Lower leg skin (tissue), 4 donors: ENCODE data around the gene GRAP2. TPM values are rescaled to one million over a fixed set of nuclear protein-coding genes. Genes with fewer than 3 reads are reported as not detected.

Experiments
- DNase-seq, 2 donors: peaks; one replicate each; pipeline ENCODE4 v3.0.0-alpha.2; 2019; ENCODE audit warnings: low spot score in 2 of 2
- H3K4me3 ChIP-seq: fragments of 200-600 bp; sonication (generic); 2 replicates; pipeline ENCODE4 v1.5.1; 2017; ENCODE audit warnings: mild to moderate bottlenecking, low read depth; ENCODE audit not compliant: poor library complexity, severe bottlenecking
- POLR2A ChIP-seq, 2 donors: fragments of 450-650 bp; IDR thresholded peaks; one replicate each; pipeline ENCODE4 v1.6.1; 2016 to 2017; ENCODE audit warnings: antibody characterized with exemption in 2 of 2, mild to moderate bottlenecking in 1 of 2, moderate library complexity in 1 of 2
- WGBS, 2 donors: methylation state at CpG; one replicate each; pipeline ENCODE4 v1.1.5; 2018; 5-methylcytosine and 5-hydroxymethylcytosine counted together
- intact Hi-C: fragments of 100-400 bp; cut with DNase I; formaldehyde crosslinking; loops from one replicate; pipeline ENCODE4 v1.15.0; 2023; ENCODE audit warnings: low total_unique reads
- total RNA-seq, 4 donors: library from RNA; depleted of rRNA; stranded (reverse); fragments of >200 nt; gene quantifications; one replicate each; pipeline ENCODE4 v1.1.0, GENCODE V29; 2016
- TF ChIP-seq, protein P1 (sequence below), 3 donors: fragments of 450-650 bp; IDR thresholded peaks; one replicate each; pipeline ENCODE4 v1.5.1; 2016; ENCODE audit warnings: antibody characterized with exemption in 3 of 3, mild to moderate bottlenecking in 3 of 3, moderate library complexity in 2 of 3

GRAP2 gene
- 1 to 10 TPM in 2 of 4 donors, under 1 TPM in 2; 0.72 to 1.3 (median 0.96) TPM for total RNA-seq

DNA sequence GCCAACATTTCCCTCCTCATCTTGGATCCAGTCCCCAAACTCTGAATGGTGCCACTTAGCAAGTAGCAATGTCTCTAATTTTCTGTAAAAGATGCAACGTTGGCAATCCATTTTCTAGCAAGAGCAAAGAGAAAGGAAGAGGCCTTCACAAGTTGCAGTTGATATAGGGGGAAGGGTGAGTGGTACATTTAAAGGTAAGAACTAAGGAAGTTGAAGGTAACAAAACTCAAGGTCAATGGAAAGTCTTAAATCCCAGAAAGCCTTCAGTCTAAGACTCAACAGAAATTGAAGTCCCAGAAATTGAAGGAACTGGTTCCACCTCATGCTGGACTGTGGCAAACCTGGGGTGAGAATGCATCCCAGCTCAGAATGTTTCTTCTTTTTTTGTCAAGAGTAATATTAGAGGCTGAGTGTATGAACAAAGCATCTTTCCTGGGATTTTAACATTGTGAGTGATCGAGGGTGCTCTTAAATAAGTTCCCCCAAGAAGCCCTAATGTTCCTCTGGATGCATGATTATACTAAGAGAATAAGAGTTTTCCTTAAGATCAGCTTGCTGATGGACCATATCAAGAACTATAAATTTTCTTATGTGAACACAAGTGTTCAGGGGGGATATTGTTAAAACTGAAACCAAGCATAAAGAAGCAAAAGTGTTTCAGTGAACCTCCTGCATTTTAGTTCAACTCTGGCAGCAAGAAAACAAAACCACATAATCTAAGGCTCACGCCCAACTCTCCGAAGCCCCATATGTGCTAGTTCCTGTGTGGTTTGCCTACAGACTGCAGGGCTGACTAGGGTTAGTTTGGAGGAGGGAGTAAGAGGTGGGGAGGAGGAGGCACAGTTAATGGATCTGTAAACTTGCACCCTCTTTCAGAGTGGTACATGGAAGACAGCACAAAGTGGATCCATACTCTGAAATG, at the start of gene GRAP2:
Gene GRAP2, plus strand, starts transcription at position 779 of the 922 bp plus-strand sequence. CDS start 46,023 bp downstream, outside the sequence.
- TF ChIP-seq, protein P1, sequence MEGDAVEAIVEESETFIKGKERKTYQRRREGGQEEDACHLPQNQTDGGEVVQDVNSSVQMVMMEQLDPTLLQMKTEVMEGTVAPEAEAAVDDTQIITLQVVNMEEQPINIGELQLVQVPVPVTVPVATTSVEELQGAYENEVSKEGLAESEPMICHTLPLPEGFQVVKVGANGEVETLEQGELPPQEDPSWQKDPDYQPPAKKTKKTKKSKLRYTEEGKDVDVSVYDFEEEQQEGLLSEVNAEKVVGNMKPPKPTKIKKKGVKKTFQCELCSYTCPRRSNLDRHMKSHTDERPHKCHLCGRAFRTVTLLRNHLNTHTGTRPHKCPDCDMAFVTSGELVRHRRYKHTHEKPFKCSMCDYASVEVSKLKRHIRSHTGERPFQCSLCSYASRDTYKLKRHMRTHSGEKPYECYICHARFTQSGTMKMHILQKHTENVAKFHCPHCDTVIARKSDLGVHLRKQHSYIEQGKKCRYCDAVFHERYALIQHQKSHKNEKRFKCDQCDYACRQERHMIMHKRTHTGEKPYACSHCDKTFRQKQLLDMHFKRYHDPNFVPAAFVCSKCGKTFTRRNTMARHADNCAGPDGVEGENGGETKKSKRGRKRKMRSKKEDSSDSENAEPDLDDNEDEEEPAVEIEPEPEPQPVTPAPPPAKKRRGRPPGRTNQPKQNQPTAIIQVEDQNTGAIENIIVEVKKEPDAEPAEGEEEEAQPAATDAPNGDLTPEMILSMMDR (IDR thresholded peaks at IDR 0.05) = no peak
- TF ChIP-seq POLR2A (IDR thresholded peaks at IDR 0.05) = no peak
- DNase-seq = no peak
- 68 to 74% methylated on average over 4 of the region's 4 CpGs for WGBS, 2 donors
- intact Hi-C loops = no loop called here
- H3K4me3 ChIP-seq = no peak within 1 kb of the TSS

DNA sequence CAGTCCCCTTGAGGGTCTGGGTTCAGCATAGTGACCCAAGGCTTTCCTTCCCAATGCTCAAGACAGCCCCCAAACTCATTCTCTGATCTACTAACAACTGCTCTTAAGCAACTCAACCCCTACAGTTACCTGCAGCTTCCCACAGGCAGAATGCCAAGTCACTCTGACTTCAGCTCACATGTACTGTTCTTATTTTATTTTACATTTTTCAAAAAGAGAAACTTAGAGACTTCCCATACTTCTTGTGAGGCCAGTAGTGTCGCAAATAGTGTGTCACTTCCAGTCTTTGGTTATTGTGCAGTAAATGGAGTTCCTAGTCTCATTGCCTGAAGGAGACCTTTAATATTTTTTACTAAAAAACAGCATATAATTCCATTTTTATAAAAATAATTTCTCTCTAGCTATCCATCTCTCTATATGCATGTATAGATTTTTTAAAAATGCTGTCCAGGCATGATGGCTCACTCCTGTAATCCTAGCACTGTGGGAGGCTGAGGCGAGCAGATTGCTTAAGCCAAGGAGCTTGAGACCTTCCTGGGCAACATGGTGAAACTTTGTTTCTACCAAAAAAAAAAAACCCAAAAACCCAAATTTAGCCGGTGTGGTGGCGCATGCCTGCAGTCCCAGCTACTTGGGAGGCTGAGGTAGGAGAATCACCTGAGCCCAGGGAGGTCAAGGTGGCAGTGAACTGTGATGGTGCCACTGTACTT, 49.1 kb upstream of the GRAP2 start:
- H3K4me3 ChIP-seq = no peak overlapping the region
- TF ChIP-seq POLR2A (IDR thresholded peaks at IDR 0.05) = no peak
- TF ChIP-seq, protein P1 (IDR thresholded peaks at IDR 0.05) = no peak
- DNase-seq = no peak
- intact Hi-C loops = no loop called here
- 92 to 95% methylated on average over 4 of the region's 4 CpGs for WGBS, 2 donors

DNA sequence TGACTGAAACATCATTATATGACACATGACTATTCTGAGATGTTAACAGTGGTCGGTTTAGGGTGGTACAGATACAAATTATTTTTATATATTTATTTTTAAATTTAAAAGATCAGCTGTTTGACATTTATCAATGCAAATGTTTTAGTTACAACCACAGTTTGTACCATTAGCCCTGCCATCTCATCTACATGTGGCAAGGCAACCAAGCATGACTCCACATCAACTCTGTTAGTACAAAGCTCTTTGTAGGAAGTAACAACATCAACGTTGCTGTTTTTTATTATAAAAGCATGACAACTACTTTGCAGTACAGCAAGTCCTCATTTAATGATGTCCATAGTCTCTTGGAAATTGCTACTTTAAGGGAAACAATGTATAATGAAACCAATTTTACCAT, 48.1 kb upstream of the GRAP2 start:
- intact Hi-C loops = no loop called here
- H3K4me3 ChIP-seq = no peak overlapping the region
- WGBS, 2 donors = 63 to 75% methylated on average over 2 of the region's 2 CpGs
- no peak for DNase-seq
- TF ChIP-seq, protein P1 (IDR thresholded peaks at IDR 0.05) = no peak
- no peak for TF ChIP-seq POLR2A (IDR thresholded peaks at IDR 0.05)

DNA sequence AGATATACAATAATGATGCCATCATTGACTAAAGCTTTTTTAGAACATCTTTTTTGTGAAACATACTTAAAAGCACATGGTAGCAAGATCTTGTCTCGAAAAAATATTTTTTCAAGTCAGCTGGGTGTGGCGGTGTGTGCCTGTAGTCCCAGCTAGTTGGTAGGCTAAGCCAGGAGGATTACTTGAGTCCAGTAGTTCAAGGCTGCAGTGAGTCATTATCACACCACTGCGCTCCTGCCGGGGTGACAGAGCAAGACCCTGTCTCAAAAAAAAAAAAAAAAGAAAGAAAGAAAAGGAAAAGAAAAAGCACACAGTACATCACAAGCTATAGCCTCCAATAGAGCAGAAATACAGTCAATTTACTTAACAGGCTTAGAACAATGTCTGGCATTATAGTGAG, 44.3 kb upstream of the GRAP2 start:
- WGBS, 2 donors = 80 to 85% methylated on average over 4 of the region's 4 CpGs
- no peak for DNase-seq
- H3K4me3 ChIP-seq = no peak overlapping the region
- intact Hi-C loops = no loop called here
- TF ChIP-seq POLR2A (IDR thresholded peaks at IDR 0.05) = no peak
- TF ChIP-seq, protein P1 (IDR thresholded peaks at IDR 0.05) = no peak

DNA sequence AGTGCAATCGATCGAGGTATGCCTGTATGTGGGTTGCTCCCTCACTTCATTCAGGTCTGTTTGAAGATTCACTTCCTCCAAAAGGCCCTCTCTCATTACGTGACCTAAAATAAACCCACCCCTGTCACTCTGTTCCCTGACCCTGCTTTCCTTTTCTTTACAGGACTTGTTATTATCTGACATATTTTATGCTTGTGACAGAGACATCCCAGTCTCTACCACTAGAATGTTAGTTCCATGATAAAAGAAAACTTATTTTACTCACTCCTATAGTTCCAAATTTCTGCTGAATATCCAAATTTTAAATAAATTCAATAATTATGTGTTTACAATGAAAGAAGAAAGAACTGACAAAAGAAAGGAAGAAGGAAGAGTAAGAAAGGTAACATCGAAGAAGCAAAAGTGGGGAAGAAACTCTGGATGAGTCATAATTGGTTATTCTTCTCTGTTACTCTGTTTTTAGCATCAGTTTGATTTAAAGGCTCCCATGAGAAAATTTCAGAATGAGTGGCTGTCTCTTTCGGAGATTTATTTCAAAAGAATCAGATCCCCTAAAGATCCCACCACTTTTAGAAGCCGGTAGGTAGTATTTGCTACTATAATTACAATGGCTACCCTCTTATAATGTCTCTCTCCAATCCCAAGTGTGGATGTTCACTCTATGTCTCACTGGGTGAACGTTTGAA, 40.8 kb upstream of the GRAP2 start:
- 66 to 71% methylated on average over 7 of the region's 7 CpGs for WGBS, 2 donors
- TF ChIP-seq, protein P1 (IDR thresholded peaks at IDR 0.05) = no peak
- TF ChIP-seq POLR2A (IDR thresholded peaks at IDR 0.05) = no peak
- intact Hi-C loops = no loop called here
- H3K4me3 ChIP-seq = no peak overlapping the region
- DNase-seq = no peak
